SK-N-SH treated with all-trans-retinoic acid at 6 μM for 48 hours (cell line): ENCODE measurements around the gene SYNDIG1L.

Experiments
- ARNTL ChIP-seq: fragments of 450-650 bp; formaldehyde crosslinking; IDR thresholded peaks from 2 replicates; pipeline ENCODE4 v1.5.0; 2020; ENCODE audit warnings: low read depth, mild to moderate bottlenecking, moderate library complexity, borderline replicate concordance
- ESRRG ChIP-seq: fragments of 250-450 bp; sonication (Bioruptor Pico); IDR thresholded peaks from 2 replicates; pipeline ENCODE4 v1.6.1; 2021; ENCODE audit warnings: mild to moderate bottlenecking
- OSR1 ChIP-seq: fragments of 250-450 bp; sonication (Bioruptor Pico); IDR thresholded peaks from 2 replicates; pipeline ENCODE4 v1.8.0; 2022; ENCODE audit warnings: moderate library complexity, mild to moderate bottlenecking, inconsistent platforms
- PPARA ChIP-seq: fragments of 250-450 bp; sonication (Bioruptor Pico); IDR thresholded peaks from 2 replicates; pipeline ENCODE4 v1.5.0; 2020; ENCODE audit warnings: mild to moderate bottlenecking, borderline replicate concordance
- ZFP3 ChIP-seq: fragments of 250-450 bp; sonication (Bioruptor Pico); IDR thresholded peaks from 2 replicates; pipeline ENCODE4 v1.5.0; 2020; ENCODE audit warnings: mild to moderate bottlenecking, moderate library complexity
- TF ChIP-seq, protein P1 (sequence below): fragments of 250-450 bp; sonication (Bioruptor Pico); IDR thresholded peaks from 2 replicates; pipeline ENCODE4 v1.5.1; 2020; ENCODE audit warnings: low read depth, mild to moderate bottlenecking, moderate library complexity
- TF ChIP-seq, protein P2 (sequence below): fragments of 250-450 bp; sonication (Bioruptor Pico); IDR thresholded peaks from 2 replicates; pipeline ENCODE4 v1.5.1; 2021; ENCODE audit warnings: mild to moderate bottlenecking, moderate library complexity

GRCh38 chr14:74472601-74473000 lies 46.6 kb upstream of the SYNDIG1L start:
- TF ChIP-seq ESRRG (CRISPR knock-in tag): no peak
- TF ChIP-seq OSR1: no peak
- TF ChIP-seq, protein P1, sequence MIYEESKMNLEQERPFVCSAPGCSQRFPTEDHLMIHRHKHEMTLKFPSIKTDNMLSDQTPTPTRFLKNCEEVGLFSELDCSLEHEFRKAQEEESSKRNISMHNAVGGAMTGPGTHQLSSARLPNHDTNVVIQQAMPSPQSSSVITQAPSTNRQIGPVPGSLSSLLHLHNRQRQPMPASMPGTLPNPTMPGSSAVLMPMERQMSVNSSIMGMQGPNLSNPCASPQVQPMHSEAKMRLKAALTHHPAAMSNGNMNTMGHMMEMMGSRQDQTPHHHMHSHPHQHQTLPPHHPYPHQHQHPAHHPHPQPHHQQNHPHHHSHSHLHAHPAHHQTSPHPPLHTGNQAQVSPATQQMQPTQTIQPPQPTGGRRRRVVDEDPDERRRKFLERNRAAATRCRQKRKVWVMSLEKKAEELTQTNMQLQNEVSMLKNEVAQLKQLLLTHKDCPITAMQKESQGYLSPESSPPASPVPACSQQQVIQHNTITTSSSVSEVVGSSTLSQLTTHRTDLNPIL (CRISPR knock-in tag): no peak
- TF ChIP-seq ARNTL (CRISPR knock-in tag): no peak
- no peak for TF ChIP-seq ZFP3 (CRISPR knock-in tag)
- TF ChIP-seq PPARA: no peak
- TF ChIP-seq, protein P2, sequence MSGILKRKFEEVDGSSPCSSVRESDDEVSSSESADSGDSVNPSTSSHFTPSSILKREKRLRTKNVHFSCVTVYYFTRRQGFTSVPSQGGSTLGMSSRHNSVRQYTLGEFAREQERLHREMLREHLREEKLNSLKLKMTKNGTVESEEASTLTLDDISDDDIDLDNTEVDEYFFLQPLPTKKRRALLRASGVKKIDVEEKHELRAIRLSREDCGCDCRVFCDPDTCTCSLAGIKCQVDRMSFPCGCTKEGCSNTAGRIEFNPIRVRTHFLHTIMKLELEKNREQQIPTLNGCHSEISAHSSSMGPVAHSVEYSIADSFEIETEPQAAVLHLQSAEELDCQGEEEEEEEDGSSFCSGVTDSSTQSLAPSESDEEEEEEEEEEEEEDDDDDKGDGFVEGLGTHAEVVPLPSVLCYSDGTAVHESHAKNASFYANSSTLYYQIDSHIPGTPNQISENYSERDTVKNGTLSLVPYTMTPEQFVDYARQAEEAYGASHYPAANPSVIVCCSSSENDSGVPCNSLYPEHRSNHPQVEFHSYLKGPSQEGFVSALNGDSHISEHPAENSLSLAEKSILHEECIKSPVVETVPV (CRISPR knock-in tag): no peak
